Measurements from ENCODE around the gene CLTRN.

Gene CLTRN

GRCh38 chrX:15646543-15646942 is 18.1 kb downstream of the CLTRN start:
- no peak for DNase-seq

- no peak for DNase-seq
These were observed 18.6 kb downstream of the CLTRN start for GRCh38 chrX:15646031-15646430.

- no peak for DNase-seq
These were observed 19.3 kb downstream of the CLTRN start for GRCh38 chrX:15645266-15645665.

DNA sequence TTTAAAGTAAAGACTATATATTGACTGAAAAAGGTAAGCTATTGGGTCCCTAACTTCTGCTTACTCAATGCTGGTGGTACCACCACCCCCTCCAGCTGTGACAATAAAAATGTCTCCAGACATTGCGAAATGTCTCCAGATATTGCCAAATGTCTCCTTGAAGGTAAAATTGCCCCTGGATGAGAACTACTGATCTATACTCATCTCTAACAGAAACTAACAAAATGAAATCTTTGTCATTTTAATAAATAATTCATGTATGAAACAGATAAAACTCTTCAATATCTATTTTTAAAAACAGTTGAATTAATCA is 20.1 kb downstream of the CLTRN start:
- DNase-seq = no peak

DNA sequence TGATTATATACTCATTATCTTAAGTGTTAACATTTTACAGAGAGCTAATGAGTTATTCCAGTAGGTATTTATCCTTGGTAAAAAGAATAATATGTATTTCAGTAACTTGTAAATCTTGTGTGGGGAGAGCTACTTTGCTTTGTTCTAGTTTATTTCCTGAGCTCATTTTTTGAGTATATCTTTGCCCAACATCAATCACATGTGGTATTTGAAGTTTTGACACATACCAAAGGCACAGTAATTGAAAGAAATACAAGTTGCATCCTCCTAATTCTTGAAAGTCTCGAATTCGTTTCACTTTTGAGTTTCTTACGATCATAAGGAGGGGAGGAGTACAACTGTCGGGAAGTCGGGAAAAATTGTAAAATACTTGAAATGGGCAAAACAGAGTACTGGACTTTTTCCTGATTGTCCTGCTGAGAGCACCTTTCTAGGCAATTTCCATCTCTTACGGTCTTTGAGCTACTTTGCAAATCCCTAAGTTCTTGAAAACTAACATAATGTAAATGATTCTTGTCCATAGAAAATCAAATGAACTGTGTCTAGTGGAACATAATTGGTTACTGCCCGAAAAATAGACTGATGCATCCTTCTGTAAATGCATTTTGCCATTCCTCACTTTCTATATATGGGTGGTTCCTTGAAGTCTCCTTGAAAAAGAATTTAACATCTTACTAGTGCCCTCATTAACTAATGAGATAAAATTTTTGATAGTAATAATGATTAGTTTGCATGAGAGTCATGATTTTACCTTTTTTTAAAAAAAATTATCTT is 20.6 kb downstream of the CLTRN start:
- DNase-seq = no peak

DNA sequence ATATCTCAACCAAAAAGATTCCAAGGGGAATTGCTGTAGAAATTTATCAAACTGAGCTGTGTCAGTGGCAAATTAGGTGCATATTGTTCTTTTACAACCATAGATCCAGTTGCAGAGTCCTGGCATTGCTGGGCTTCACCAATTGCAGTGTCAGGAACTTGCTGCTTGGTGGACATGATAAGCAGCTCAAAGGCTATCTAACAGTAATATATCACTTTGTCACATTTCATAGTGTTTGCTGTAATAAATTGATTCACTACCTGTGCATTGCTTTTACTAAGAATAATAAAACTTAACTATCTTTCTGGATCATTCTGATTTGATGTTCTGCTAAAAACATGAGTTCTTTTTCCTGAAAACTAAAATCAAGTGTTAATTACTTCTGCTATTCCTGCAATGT is 33.0 kb downstream of the CLTRN start:
- DNase-seq = no peak

- no peak for DNase-seq
These were observed 41.6 kb downstream of the CLTRN start for GRCh38 chrX:15623054-15623453.

DNA sequence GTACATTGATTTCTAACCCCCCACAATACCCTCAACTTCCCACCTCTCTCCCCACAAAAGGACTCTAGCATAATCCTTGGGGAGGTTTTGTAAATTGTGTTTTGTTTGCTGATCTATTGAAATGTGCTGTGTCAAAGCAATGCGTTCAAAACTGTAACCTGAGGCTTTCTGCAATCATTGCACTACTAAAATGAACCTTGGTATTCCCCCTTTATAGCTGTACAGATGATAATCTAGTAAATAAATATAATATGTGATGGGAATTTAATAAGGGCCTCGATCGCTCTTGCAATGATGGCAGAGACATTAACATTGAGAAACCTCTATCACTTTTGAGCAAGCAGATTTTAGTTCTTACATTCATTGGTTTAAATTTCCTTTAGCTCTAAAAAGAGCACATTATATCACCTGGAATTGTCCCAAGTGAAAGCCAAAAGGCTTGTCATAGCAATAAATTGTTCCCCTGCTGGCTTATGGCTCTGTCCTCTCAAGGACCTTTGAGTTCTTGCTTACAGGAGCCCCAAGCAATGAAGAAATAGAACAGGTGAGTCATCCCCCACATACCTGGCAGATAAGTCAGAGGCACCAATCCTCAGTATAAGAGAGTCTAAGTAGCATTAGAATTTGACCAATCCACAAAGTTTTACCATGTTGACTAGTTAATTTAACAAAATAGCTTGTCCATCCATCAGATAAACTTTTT is 45.4 kb downstream of the CLTRN start:
- no peak for DNase-seq

DNA sequence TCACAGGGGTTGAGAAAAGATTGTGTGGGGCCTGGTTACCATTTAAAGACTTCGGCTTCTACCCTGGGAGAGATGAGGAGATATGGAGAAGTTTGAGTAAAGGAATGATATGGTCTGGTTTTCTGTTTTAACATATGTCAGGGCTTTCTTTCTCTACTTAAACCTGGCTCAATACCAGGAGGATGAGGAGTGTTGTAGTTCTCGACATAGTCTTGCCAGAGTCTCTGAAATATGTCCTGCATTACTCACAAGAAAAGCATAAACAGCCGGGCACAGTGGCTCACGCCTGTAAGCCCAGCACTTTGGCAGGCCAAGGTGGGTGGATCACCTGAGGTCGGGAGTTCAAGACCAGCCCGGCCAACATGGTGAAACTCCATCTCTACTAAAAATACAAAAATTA is 47.5 kb downstream of the CLTRN start:
- DNase-seq = no peak

GRCh38 chrX:15616531-15616930 is 48.1 kb downstream of the CLTRN start:
- DNase-seq = no peak

GRCh38 chrX:15607067-15607466 is 57.5 kb downstream of the CLTRN start:
- no peak for DNase-seq

DNA sequence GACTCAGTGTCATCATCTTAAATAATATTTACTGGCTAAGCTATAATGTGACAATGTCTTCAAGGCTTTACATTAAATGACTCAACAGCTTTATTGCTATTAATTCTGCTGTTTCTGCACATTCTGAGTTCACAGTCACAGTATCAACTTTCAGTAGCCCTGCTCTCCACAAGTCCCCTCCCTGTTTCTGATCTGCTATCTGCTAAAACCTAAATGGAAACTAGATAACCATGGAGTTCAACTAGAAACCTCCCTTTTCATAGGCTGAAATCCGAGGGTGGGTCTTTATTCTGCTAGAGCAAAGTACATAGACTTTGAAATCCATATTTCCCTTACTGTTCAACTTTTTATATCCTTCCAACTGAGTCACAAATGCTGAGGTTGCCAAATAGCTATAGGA is 58.5 kb downstream of the CLTRN start:
- DNase-seq = no peak

GRCh38 chrX:15605226-15605625 is 59.4 kb downstream of the CLTRN start:
- no peak for DNase-seq

DNA sequence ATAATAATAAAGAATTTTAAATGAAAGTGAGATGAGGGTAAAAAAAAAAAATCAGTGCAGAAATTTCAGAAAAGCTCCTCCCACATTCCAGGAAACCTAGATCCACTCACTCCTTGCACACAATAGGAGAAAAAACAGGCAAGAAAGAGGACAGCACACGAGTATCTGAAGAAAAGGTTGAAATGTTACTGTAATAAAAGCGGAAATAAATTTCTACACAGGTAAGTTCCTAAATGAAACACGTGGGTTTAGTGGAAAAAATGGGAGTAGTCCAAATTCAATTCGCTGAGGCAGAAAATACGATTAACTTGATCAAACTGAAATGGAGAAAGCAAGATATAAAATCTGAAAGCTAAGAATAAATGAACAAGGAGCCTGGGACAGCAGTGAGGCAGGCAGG is 61.8 kb downstream of the CLTRN start:
- no peak for DNase-seq

- no peak for DNase-seq
These were observed 62.7 kb downstream of the CLTRN start for GRCh38 chrX:15601932-15602331.

DNA sequence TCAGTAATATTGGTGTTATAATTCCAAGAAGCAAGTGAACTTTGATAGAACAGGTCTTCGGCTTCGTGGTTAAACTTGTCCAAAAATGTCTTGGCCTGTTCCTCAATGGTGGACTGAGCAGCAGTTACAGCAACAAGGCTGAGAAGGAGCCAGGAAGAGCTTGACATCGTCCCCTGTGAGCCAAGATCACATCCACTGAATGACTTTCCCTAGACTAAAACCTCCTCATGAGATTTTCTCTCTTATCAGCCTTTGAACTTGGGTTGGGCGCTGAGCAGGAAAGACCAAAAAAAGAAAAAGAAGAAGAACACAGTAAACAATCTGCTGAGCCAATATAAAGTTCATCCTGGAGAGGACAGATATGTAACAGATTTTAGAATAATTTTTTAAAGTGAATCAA is 63.9 kb downstream of the CLTRN start, which contains the start of gene ACE2:
Gene ACE2, minus strand, starts transcription at position 216 of the 400 bp plus-strand sequence. Its CDS starts 49 bp downstream, at position 167.
- DNase-seq = no peak

DNA sequence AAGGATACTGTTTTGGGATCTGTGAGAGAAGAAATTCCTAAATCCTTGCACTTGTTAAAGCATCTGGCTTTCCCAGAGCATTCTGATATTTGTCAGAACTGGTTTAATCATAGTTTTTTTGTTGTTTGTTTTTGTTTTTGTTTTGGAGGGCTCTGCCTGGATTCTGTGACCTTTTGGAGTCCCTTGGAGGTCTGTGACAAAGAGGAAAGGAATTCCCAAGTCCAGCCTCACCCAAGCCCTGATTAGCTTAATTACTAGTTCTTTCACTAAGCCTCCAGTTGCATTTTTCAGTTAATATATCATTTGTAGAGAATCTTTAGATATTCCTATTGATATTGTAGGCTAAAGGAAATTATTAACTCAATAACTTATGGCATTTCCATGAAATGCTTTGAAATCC is 64.6 kb downstream of the CLTRN start:
- no peak for DNase-seq

DNA sequence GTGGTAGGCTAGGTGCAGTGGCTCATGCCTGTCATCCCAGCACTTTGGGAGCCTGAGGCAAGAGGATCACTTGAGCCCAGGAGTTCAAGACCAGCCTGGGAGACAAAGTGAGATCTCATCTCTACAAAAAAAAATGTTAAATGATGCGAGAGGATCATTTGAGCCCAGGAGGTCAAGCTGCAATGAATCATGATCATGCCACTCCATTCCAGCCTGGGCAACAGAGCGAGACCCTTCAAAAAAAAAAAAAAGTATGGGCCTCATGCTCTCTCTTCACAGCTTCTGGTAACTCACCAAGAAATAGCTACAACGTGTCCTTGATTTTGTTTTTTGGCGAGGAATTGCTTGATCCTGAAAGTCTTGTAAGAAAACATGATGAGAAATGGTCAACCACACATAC is 65.1 kb downstream of the CLTRN start:
- DNase-seq = no peak

- no peak for DNase-seq
These were observed 66.6 kb downstream of the CLTRN start for GRCh38 chrX:15598026-15598425.

- DNase-seq = no peak
These were observed 70.2 kb downstream of the CLTRN start for GRCh38 chrX:15594371-15594770.

DNA sequence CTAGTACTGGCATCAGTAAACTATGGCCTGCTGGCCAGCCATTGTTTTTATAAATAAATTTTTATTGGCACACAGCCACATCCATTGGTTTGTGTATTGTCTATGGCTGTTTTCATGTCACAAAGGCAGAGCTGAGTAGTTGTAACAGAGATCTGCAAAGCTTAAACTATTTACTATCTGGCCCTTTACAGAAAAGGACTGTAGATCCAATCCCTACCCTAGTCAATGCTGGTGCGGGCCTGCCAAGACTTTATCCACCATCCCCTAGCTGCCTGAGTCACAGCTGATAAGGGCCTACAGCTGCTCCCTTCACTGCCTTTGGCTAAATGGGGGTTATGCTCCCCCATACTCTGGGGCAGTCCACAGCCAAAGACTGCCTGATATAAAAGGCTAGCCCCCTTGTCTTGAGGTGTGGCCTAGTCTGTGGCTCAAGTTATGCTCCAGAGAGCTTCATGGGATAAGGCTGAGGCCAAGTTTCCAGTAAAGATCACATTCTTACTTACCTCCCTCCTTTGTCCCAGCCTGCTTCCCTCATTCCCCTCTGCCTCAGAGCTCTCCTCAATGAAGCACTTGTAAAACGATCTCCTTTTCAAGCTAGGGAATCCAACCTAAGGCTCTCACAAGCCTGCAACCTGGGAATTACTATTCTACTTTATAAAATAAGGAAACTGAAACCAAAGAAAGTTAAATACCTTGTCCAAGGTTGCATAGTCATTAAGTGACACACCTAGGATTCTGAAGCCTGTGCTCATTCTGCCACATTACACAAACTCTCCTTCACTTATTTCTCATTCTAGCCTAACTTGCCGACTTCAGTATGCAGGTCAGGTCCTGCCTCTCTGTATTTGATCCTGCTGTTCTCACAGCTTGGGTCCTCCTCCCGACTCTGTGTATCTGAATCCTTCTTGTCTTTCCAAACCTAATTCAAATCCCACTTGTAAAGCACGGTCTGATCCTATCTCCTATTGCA is 84.5 kb downstream of the CLTRN start:
- no peak for DNase-seq

Measured in stimulated activated CD4-positive, alpha-beta T cell treated with anti-CD3 and anti-CD28 coated beads, Interleukin-12 subunit alpha, Interleukin-12 subunit beta, amount 100 ng/mL, for 4 hours (primary cell).